Progenitor cell of endocrine pancreas (in vitro differentiated cells): Measurements from ENCODE around the gene CDH13. TPM values are rescaled to one million over a fixed set of nuclear protein-coding genes. Genes with fewer than 3 reads are reported as not detected.

ENCODE experiments used
- DNase-seq: peaks from one replicate; pipeline ENCODE4 v3.0.0; 2021; ENCODE audit warnings: low spot score; ENCODE audit not compliant: unreplicated experiment
- H3K27ac Mint-ChIP-seq: 2 replicates; pipeline ENCODE4 v1.8.0; 2021; ENCODE audit warnings: mild to moderate bottlenecking, moderate library complexity, mixed read lengths
- H3K27me3 Mint-ChIP-seq: 2 replicates; pipeline ENCODE4 v1.8.0; 2021; ENCODE audit warnings: mixed read lengths
- H3K36me3 Mint-ChIP-seq: 2 replicates; pipeline ENCODE4 v1.8.0; 2022; ENCODE audit warnings: mixed read lengths; ENCODE audit not compliant: insufficient read depth
- H3K4me1 Mint-ChIP-seq: 2 replicates; pipeline ENCODE4 v1.8.0; 2021; ENCODE audit warnings: low read depth, mixed read lengths
- H3K4me3 Mint-ChIP-seq: 2 replicates; pipeline ENCODE4 v1.8.0; 2021; ENCODE audit warnings: low read depth, mild to moderate bottlenecking, moderate library complexity, mixed read lengths
- H3K9me3 Mint-ChIP-seq: 2 replicates; pipeline ENCODE4 v1.8.0; 2021; ENCODE audit warnings: low read depth, mixed read lengths
- total RNA-seq: library from RNA; stranded (reverse); gene quantifications from 2 replicates; pipeline ENCODE4 v1.2.1, GENCODE V29; 2021
- TF ChIP-seq, protein P1 (sequence below): fragments of 200-600 bp; sonication (generic); IDR thresholded peaks from one replicate; pipeline ENCODE4 v1.5.0; 2021; ENCODE audit warnings: antibody characterized with exemption, mild to moderate bottlenecking; ENCODE audit not compliant: unreplicated experiment

CDH13 gene
- total RNA-seq, 1 donor from 2014 or later, result 0.38 TPM

DNA sequence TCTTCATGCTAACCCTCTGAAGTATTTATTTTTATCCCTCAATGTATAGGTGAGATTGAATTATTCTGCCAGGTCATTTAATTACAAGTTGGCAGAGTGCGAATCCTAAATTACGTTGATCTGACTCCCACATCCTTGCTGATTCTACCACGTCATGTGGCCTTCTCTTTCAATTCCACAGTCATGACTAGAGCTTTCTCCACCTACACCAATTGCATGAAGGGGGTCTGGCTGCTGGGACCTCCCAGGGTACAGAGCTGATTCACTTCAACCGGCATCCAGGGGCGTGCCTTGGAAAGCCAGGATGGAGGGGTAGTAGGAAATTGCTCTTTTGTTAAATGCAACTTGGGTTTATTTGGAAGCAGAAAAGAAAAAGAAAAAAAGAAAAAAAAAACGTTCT lies 41.1 kb upstream of the CDH13 start:
- Mint-ChIP-seq H3K9me3 (no peaks in the 10 kb centered on the region), H3K27ac (no peak overlapping the region), H3K4me1 (no peaks in the 10 kb centered on the region), H3K27me3 (peaks cover 6% of the 10 kb centered on the region), H3K36me3 (no peaks in the 10 kb centered on the region), H3K4me3 (no peak overlapping the region)
- TF ChIP-seq, protein P1, sequence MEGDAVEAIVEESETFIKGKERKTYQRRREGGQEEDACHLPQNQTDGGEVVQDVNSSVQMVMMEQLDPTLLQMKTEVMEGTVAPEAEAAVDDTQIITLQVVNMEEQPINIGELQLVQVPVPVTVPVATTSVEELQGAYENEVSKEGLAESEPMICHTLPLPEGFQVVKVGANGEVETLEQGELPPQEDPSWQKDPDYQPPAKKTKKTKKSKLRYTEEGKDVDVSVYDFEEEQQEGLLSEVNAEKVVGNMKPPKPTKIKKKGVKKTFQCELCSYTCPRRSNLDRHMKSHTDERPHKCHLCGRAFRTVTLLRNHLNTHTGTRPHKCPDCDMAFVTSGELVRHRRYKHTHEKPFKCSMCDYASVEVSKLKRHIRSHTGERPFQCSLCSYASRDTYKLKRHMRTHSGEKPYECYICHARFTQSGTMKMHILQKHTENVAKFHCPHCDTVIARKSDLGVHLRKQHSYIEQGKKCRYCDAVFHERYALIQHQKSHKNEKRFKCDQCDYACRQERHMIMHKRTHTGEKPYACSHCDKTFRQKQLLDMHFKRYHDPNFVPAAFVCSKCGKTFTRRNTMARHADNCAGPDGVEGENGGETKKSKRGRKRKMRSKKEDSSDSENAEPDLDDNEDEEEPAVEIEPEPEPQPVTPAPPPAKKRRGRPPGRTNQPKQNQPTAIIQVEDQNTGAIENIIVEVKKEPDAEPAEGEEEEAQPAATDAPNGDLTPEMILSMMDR, result no peak
- no peak for DNase-seq

DNA sequence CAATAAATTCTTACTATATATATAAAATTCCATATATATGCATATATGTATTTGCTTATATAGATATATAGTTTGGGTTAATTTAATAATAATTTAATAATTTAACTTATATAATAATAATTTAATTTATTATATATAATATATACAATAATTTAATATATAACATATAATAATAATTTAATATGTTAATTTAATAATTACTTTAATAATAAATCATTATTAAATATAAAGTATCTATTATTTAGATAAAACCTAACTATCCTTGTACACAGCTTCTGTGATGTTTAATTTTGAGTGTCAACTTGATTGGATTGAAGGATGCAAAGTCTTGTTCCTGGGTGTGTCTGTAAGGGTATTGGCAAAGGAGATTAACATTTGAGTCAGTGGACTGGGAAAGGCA lies 40.6 kb upstream of the CDH13 start:
- Mint-ChIP-seq H3K36me3 (no peaks in the 10 kb centered on the region), H3K4me1 (no peaks in the 10 kb centered on the region), H3K27ac (no peak overlapping the region), H3K9me3 (no peaks in the 10 kb centered on the region), H3K4me3 (no peak overlapping the region), H3K27me3 (peaks cover under 1% of the 10 kb centered on the region)
- no peak for DNase-seq
- TF ChIP-seq, protein P1, result no peak

DNA sequence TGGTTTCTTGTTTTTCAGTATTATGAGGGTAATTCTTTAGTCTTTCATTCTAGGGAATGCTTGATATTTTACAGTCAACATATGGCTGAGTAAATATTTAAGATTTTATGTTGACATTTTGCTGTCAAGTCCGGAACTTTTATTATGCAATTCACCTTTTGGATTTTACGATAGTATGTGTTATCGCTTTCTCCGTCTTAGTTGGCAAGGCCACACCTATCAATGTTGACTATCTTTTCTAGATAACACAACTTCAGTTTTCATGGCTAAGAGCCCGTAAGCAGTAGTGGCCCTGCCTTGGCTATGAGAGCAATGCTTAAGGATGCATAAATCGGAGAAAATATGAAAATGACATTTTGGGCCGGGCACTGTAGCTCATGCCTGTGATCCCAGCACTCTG lies 39.5 kb upstream of the CDH13 start:
- no peak overlapping the region for H3K4me3 Mint-ChIP-seq
- H3K27me3 Mint-ChIP-seq, result peaks cover 6% of the 10 kb centered on the region
- H3K9me3 Mint-ChIP-seq, result no peaks in the 10 kb centered on the region
- TF ChIP-seq, protein P1, result no peak
- no peaks in the 10 kb centered on the region for H3K4me1 Mint-ChIP-seq
- H3K36me3 Mint-ChIP-seq, result no peaks in the 10 kb centered on the region
- no peak for DNase-seq
- H3K27ac Mint-ChIP-seq, result no peak overlapping the region

DNA sequence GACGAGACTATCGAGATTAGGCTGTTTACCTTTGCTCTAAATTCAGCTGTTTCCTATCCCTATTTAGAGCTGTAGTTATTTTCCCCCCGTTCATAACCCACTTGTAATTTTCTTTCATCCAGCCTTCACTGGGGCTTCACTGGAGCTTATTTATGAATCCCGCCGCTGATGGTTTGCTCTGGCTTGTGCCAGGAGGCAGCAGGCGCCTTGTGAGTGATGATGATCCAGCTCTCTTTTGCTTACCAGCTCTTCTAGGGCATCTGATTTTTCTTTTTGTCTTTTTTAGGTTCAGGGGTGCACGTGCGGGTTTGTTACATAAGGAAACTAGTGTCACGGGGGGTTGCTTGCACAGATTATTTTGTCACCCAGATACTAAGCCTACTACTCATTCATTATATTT lies 37.4 kb upstream of the CDH13 start:
- Mint-ChIP-seq H3K27me3 (peaks cover 6% of the 10 kb centered on the region), H3K36me3 (no peaks in the 10 kb centered on the region), H3K9me3 (no peaks in the 10 kb centered on the region), H3K27ac (no peak overlapping the region), H3K4me3 (no peak overlapping the region), H3K4me1 (peaks cover 3% of the 10 kb centered on the region)
- TF ChIP-seq, protein P1, result no peak
- DNase-seq, result no peak

DNA sequence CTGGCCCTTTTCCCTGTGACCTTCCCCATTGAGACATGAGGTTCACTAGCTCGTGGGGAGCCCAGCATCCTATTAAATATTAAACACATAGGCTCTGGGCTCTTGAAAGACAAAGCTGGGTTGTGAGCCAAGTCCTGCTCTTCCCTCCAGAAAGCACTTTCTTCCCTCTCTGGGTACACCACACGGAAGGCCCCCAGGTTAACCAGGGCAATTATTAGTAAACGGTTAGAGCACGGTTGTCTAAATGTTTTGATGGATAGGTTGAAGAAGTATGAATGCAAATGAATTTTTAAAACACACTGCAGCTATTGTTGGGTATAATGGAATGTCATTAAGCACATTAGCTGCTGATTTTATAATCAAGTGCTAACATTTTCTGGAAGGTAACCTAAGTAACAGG lies 32.7 kb upstream of the CDH13 start:
- Mint-ChIP-seq H3K4me1 (peaks cover 5% of the 10 kb centered on the region), H3K27ac (no peak overlapping the region), H3K4me3 (no peak overlapping the region), H3K27me3 (peaks cover 6% of the 10 kb centered on the region), H3K9me3 (peaks cover 9% of the 10 kb centered on the region), H3K36me3 (no peaks in the 10 kb centered on the region)
- TF ChIP-seq, protein P1, result no peak
- no peak for DNase-seq
